Memory B cell (primary cell): ENCODE results near the gene GMIP.
A peak's percentile ranks its signal among the peaks of the same experiment; 100 is the strongest.
"Not testable (repeated sequence)": the region's sequence is repeated elsewhere in the genome, so short reads cannot be mapped to it uniquely, and the experiment has no call there.

Source experiments
- ATAC-seq: fragments of 150-1000 bp; cut with Tn5 transposase; 2 replicates; pipeline ENCODE4 v1.10.0; 2021; ENCODE audit warnings: low read depth, mild to moderate bottlenecking, moderate library complexity
- DNase-seq, 2 donors: peaks; one replicate each; pipeline ENCODE4 v3.0.0; 2022; ENCODE audit warnings: low spot score in 2 of 2
- H3K27ac Mint-ChIP-seq: one replicate; pipeline ENCODE4 v1.8.0; 2022; ENCODE audit warnings: mild to moderate bottlenecking, moderate library complexity, mixed read lengths
- H3K27me3 Mint-ChIP-seq: one replicate; pipeline ENCODE4 v1.8.0; 2022; ENCODE audit warnings: mixed read lengths
- H3K36me3 Mint-ChIP-seq: one replicate; pipeline ENCODE4 v1.8.0; 2022; ENCODE audit warnings: mild to moderate bottlenecking, mixed read lengths
- H3K4me1 Mint-ChIP-seq: one replicate; pipeline ENCODE4 v1.8.0; 2022; ENCODE audit warnings: mixed read lengths
- H3K4me3 Mint-ChIP-seq: one replicate; pipeline ENCODE4 v1.8.0; 2022; ENCODE audit warnings: mild to moderate bottlenecking, moderate library complexity, mixed read lengths
- H3K9me3 Mint-ChIP-seq: one replicate; pipeline ENCODE4 v1.8.0; 2022; ENCODE audit warnings: mixed read lengths

Gene GMIP

DNA sequence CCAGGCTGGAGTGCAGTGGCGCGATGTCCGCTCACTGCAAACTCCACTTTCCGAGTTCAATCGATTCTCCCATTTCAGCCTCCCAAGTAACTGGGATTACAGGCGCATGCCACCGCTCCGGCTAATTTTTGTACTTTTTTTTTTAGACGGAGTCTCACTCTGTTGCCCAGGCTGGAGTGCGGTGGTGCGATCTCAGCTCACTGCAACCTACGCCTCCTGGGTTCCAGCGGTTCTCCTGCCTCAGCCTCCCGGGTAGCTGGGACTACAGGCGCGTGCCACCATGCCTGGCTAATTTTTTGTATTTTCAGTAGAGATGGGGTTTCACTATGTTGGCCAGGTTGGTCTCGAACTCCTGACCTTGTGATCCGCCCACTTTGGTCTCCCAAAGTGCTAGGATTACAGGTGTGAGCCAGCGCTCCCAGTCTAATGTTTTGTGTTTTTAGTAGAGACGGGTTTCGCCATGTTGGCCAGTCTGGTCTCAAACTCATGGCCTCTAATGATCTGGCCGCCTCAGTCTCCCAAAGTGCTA is 22.0 kb upstream of the GMIP start:
- H3K27ac Mint-ChIP-seq, H3K27me3 Mint-ChIP-seq, DNase-seq, ATAC-seq, H3K36me3 Mint-ChIP-seq, H3K9me3 Mint-ChIP-seq: not testable (repeated sequence)
- H3K4me1 Mint-ChIP-seq = peaks cover 21% of the 10 kb centered on the region
- H3K4me3 Mint-ChIP-seq = peak overlapping the region; percentile 8

DNA sequence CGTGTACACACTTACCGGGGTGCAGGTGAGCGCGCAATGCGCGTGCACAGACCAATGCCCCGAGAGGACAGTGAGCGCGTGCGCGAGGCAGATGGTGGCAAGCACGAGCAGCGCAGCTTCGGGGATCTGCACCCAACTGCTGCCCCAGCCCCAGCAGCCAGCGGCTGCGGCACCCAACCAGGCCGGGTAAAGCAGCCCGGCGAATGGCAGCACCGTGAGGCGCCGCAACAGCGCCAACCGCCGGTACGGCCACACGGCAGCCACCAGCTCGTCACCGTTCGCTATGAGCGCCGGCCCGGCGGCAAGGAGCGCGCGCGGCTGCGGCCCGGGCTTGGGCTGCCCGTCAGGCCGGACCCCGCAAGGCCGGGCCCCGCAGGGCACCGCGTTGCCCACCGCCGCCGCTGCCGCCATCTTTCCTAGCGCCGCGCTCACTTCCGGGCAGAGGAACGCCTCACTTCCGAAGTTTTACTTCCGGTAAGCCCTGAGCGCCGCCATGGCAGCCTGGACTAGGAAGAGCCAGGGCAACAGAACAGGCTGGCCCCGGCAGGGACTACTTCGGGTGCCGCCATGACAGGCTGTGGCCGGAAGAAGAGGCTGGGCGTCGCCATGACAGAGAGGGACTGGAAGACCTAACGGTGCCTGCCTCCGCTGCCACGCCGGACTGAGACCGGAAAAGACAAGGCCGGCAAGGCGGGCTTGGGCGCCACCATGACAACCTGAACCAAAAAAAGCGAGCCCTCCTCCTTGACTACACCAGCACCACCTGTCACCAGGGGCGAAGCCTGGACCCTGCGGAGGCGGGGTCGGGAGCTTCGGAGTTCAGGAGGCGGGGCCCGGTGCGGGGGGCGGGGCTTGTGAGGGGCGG is 20.0 kb upstream of the GMIP start, which contains the start of gene ATP13A1:
TSS of gene ATP13A1 (minus strand) at position 421 of the 865 bp plus-strand sequence. CDS start at position 411, 10 bp downstream.
- peaks cover 10% of the 10 kb centered on the region for H3K36me3 Mint-ChIP-seq
- H3K27me3 Mint-ChIP-seq = no peaks in the 10 kb centered on the region
- no peaks in the 10 kb centered on the region for H3K9me3 Mint-ChIP-seq
- ATAC-seq (peak; percentile 68), DNase-seq (peak; percentile 91 to 93)
- peak within 1 kb of the TSS; percentile 99 for H3K27ac Mint-ChIP-seq
- peak within 1 kb of the TSS; percentile 89 for H3K4me3 Mint-ChIP-seq
- H3K4me1 Mint-ChIP-seq = peaks cover 21% of the 10 kb centered on the region

- H3K4me1 Mint-ChIP-seq = peaks cover 21% of the 10 kb centered on the region
- no peaks in the 10 kb centered on the region for H3K9me3 Mint-ChIP-seq
- DNase-seq (no peak), ATAC-seq (no peak)
- H3K36me3 Mint-ChIP-seq = peaks cover 14% of the 10 kb centered on the region
- H3K27me3 Mint-ChIP-seq = no peaks in the 10 kb centered on the region
- peak overlapping the region; percentile 99 for H3K27ac Mint-ChIP-seq
- peak overlapping the region; percentile 89 for H3K4me3 Mint-ChIP-seq
Measured at GRCh38 chr19:19662871-19663255, 19.4 kb upstream of the GMIP start.

DNA sequence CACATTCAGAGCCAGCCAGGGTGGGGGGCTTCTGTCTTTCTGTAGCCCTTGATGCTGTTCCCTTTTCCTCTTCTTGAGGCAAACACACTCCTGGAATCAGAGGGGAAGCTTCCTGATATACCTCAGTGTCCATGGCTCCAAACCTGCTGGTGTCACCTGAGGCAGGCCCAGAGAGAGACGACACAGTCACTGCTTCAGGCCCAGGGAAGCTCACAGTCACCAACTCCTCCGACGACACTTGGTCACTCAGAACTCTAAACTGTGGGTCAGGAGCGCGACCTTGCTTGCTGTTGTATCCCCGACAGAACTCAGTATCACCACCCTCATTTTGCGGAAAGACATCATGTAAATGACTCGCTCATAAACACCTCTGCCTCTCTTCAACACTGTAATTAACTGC is 18.9 kb upstream of the GMIP start:
- H3K27ac Mint-ChIP-seq = peak overlapping the region; percentile 99
- H3K27me3 Mint-ChIP-seq = no peaks in the 10 kb centered on the region
- peaks cover 17% of the 10 kb centered on the region for H3K36me3 Mint-ChIP-seq

GRCh38 chr19:19661675-19662251 is 18.3 kb upstream of the GMIP start:
- peak; percentile 59 for ATAC-seq
- DNase-seq = peak; percentile 49 to 75
- H3K4me1 Mint-ChIP-seq = peaks cover 23% of the 10 kb centered on the region
- H3K36me3 Mint-ChIP-seq = peaks cover 20% of the 10 kb centered on the region
- peak overlapping the region; percentile 89 for H3K4me3 Mint-ChIP-seq
- H3K27ac Mint-ChIP-seq = peak overlapping the region; percentile 99
- H3K9me3 Mint-ChIP-seq = no peaks in the 10 kb centered on the region
- H3K27me3 Mint-ChIP-seq = no peaks in the 10 kb centered on the region

More for the DNA sequence above, 18.9 kb upstream of the GMIP start:
- ATAC-seq = no peak
- Mint-ChIP-seq H3K9me3 (no peaks in the 10 kb centered on the region), H3K4me1 (peaks cover 21% of the 10 kb centered on the region), H3K4me3 (peak overlapping the region; percentile 89)
- no peak for DNase-seq

DNA sequence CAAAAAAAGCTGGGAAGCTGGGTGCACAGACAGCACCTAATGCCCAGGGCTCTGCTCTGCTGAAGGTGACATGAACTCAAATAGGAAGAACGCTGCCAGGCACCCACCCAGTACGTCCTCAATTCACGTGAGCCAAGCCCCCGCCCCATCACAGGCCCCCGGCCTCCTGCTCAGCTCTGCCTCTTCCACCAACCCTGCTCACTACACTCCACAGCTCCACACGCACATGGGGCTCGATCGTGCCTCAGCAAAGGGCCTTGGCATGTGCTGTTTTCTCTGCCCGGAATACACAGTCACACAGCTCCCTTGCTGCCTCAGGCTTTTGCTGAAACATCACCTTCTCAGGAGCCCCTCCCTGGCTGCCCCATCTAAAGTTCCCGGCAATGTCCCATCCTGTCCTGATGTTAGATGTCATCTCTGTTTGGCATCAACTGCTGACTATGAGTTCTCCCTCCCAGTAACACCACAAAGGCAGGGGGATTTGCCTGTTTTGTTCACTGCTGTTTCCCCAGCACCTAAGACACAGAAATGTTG is 17.8 kb upstream of the GMIP start:
- H3K27ac Mint-ChIP-seq = peak overlapping the region; percentile 99
- H3K9me3 Mint-ChIP-seq = no peaks in the 10 kb centered on the region
- H3K36me3 Mint-ChIP-seq = peaks cover 24% of the 10 kb centered on the region
- H3K27me3 Mint-ChIP-seq = no peaks in the 10 kb centered on the region
- peaks cover 20% of the 10 kb centered on the region for H3K4me1 Mint-ChIP-seq
- H3K4me3 Mint-ChIP-seq = peak overlapping the region; percentile 89
- ATAC-seq = no peak
- no peak for DNase-seq

GRCh38 chr19:19659646-19660245 is 16.3 kb upstream of the GMIP start:
- ATAC-seq (no peak), DNase-seq (no peak)
- Mint-ChIP-seq H3K27me3 (no peaks in the 10 kb centered on the region), H3K27ac (no peak overlapping the region), H3K4me1 (peaks cover 20% of the 10 kb centered on the region), H3K9me3 (no peaks in the 10 kb centered on the region), H3K4me3 (no peak overlapping the region), H3K36me3 (peaks cover 30% of the 10 kb centered on the region)

GRCh38 chr19:19657397-19657783 is 13.9 kb upstream of the GMIP start:
- no peaks in the 10 kb centered on the region for H3K27me3 Mint-ChIP-seq
- H3K27ac Mint-ChIP-seq = no peak overlapping the region
- no peak overlapping the region for H3K4me3 Mint-ChIP-seq
- ATAC-seq (no peak), DNase-seq (no peak)
- H3K36me3 Mint-ChIP-seq = peaks cover 44% of the 10 kb centered on the region
- no peaks in the 10 kb centered on the region for H3K9me3 Mint-ChIP-seq
- H3K4me1 Mint-ChIP-seq = peaks cover 19% of the 10 kb centered on the region

DNA sequence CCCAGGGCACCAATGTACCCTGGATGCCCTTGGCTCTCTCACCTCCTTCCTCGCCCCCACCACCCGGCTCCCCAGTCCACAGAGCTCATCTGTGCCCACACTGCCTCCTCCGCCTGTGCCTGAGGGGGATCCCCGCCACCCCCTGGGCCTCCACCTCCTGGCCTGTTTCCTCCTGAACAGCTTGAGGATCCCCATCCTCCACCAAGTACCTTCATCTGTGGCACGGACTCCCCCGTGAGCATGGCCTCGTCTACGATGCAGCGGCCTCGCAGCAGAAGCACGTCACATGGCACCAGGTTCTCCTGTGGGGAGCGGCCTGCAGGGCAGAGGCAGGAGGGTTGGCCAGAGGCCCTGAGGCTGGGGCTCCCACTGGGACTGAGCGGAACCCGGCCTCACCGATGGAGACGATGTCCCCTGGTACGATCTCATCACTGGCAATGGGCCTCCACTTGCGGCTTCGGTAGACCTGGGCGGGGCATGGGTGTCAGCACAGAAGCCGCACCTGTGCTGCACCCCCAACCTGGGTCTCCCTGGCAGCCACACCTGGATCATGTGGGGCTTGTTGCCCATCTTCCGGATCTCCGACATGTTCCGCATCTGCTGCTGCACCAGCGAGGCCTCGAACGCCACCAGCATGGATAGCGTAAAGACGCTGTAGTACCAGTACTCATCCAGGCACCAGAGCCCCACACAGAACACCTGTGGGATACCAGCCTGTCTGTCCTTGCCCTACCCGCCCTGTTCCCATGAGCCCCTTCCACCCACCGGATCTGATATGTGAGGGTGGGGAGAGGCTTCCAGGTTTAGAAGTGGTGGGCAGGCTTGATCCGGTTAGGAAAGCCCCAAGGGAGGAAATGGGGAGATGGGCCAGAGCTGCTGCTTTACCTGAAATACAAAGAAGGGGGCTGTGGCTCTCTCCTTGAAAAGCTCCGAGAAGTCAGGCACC is 13.3 kb upstream of the GMIP start:
- H3K36me3 Mint-ChIP-seq = peaks cover 47% of the 10 kb centered on the region
- no peak overlapping the region for H3K27ac Mint-ChIP-seq
- H3K9me3 Mint-ChIP-seq = no peaks in the 10 kb centered on the region
- H3K4me1 Mint-ChIP-seq = peaks cover 14% of the 10 kb centered on the region
- ATAC-seq = no peak
- H3K27me3 Mint-ChIP-seq = no peaks in the 10 kb centered on the region
- DNase-seq = no peak
- H3K4me3 Mint-ChIP-seq = no peak overlapping the region

DNA sequence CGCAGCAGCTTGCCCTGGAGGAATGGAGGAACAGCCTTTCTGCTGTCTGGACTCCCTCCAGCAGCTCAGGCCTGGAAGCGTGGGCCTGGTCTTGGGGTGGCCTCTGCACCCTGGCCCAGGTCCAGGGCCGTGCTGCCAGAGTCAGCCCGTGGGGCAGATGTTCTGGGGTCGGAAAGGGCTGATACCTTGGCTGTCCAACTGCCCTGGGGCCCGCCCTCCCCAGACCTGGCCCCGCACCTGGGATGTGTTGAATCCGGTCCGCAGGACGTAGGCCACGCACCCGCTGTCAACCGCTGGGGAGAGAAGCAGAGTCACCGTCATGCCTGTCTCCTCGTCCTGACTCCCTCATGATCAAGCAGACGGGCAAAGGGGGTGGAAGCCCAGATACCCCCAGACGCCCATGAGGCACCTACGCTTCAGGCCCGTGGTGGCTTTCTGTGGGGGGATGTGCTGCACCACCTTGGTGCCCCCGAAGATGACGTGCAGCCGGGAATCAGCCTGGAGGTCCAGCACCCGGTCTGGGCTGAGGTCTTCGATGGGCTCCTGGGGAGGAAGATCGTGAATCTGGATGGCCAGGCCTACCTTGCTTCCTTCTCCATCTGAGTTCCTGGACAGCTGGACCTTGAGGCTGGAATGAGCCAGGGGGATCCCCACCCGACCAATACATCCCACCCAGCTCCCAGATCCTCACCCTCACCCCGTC is 12.3 kb upstream of the GMIP start:
- Mint-ChIP-seq H3K27me3 (no peaks in the 10 kb centered on the region), H3K4me1 (peaks cover 8% of the 10 kb centered on the region), H3K4me3 (no peak overlapping the region), H3K36me3 (peaks cover 42% of the 10 kb centered on the region), H3K27ac (no peak overlapping the region), H3K9me3 (no peaks in the 10 kb centered on the region)
- ATAC-seq = no peak
- DNase-seq = no peak

GRCh38 chr19:19655051-19655594 is 11.7 kb upstream of the GMIP start:
- ATAC-seq = no peak
- no peak overlapping the region for H3K27ac Mint-ChIP-seq
- H3K36me3 Mint-ChIP-seq = peaks cover 43% of the 10 kb centered on the region
- H3K27me3 Mint-ChIP-seq = no peaks in the 10 kb centered on the region
- H3K4me3 Mint-ChIP-seq = no peak overlapping the region
- no peaks in the 10 kb centered on the region for H3K9me3 Mint-ChIP-seq
- no peak for DNase-seq
- peaks cover 8% of the 10 kb centered on the region for H3K4me1 Mint-ChIP-seq

GRCh38 chr19:19654441-19654840 is 11.0 kb upstream of the GMIP start:
- H3K4me3 Mint-ChIP-seq = no peak overlapping the region
- no peaks in the 10 kb centered on the region for H3K9me3 Mint-ChIP-seq
- H3K27me3 Mint-ChIP-seq = no peaks in the 10 kb centered on the region
- H3K4me1 Mint-ChIP-seq = peaks cover 6% of the 10 kb centered on the region
- ATAC-seq = no peak
- H3K36me3 Mint-ChIP-seq = peaks cover 41% of the 10 kb centered on the region
- no peak for DNase-seq
- H3K27ac Mint-ChIP-seq = no peak overlapping the region
